HG02938 (cell line): ENCODE results near the gene PANK4.

Experiments
- ATAC-seq: cut with Tn5 transposase; IDR thresholded peaks from one replicate; pipeline ENCODE4 v1.9.1; 2021; ENCODE audit warnings: mild to moderate bottlenecking, moderate library complexity; ENCODE audit not compliant: unreplicated experiment

PANK4 gene

DNA sequence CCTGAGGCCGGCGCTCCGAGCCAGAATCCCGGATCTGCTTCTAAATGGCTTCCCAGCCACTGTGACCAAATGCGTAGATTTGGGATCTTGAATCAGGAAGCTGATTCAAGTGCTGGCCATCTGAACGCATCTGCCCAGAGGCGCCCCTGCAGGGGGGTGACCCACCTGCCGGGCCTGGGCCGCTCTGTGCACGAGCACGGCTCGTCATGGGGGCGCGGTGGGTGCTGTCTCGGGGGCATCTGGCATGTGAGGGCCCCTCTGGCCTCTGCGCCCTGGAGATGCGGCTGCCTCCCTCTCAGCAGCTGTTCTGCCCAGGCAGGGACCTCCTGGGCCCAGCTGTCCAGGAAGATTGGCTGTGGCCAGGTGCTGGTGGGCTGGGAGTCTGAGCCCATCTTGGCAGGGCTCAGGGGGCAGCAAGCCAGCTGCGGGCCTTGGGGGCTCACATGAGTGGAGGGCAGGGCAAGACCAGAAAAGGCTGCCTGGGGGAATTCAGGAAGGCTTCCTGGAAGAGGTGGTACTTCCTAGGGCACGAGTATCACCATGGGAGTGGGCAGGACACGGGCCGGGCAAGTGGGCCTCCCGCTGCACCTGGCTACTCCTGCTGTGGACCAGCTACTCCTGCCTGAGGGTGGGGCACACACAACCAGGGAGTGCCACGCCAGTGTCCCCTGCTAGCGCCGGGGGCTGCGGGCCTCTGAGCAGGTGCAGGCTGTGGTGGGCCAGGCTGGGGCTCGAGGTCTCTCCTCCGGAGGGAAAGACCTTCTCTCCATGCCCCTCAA is 25.2 kb downstream of the PANK4 start:
- no peak for ATAC-seq

DNA sequence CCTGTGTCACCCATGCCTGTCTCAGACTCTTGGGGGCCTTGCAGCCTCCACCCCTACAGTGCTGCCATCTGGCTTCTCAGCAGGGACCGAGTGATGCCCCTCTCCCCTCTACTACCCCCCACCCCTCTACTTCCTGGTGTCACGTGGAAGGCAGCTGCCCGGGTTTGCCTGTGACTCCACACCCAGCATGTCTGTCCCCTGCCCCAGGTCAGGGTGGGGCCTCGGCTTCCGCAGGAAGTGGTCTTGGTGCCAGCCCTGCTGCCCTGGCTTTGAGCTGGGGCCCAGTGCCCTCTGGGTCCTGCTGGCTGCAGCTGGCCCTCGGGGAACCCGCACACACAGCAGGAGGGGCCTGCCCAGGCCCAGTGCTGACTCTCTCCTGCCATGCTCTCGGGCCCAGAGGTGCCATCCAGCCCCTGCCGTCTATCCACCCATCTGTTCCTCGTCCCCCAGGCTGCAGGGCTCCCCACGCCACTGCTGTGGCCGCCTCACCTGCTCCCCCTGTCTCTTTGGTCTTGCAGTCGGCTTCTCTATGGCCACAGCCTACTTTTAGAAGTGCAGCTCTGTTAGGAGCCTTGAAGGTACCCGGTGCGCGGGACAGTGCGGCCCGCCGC is 26.3 kb downstream of the PANK4 start:
- ATAC-seq: no peak

DNA sequence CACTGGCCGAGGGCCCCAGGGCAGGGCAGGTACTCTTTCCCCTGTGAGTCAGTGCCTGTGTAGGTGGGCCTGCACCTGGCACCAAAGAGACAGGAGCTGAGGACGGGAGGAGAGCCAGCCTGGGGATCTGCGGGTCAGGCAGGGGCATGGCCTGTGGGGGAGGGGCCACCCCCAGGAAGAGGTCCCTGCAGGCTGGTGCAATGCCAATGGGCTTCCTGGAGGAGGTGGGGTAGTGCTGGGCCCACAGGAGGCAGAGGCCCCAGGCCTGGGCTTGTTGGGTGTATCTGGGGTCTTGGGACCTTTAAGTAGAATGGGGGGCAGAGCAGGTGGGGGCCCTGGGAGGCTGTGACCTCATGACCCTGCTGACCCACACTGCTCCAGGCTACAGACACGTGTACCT is 27.1 kb downstream of the PANK4 start:
- no peak for ATAC-seq

- no peak for ATAC-seq
These were observed 27.7 kb downstream of the PANK4 start for GRCh38 chr1:2498648-2499047.

GRCh38 chr1:2497891-2498290 is 28.5 kb downstream of the PANK4 start:
- no peak for ATAC-seq

DNA sequence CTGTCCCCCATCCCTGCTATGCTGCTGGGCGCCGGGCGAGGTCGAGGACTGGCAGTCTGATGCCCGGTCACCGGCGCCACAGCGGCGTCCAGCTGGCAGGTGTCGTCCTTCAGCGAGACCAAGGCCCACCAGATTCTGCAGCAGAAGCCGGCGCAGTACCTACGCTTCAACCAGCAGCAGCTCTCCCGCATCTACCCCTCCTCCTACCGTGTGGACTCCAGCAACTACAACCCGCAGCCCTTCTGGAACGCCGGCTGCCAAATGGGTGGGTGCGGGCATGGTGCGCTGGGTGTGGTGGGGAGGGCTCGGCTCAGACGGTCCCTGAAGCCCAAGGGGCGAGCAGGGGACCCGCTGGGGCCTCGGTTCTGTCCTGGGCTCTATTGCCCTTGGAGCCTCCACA is 29.6 kb downstream of the PANK4 start:
- ATAC-seq: no peak

DNA sequence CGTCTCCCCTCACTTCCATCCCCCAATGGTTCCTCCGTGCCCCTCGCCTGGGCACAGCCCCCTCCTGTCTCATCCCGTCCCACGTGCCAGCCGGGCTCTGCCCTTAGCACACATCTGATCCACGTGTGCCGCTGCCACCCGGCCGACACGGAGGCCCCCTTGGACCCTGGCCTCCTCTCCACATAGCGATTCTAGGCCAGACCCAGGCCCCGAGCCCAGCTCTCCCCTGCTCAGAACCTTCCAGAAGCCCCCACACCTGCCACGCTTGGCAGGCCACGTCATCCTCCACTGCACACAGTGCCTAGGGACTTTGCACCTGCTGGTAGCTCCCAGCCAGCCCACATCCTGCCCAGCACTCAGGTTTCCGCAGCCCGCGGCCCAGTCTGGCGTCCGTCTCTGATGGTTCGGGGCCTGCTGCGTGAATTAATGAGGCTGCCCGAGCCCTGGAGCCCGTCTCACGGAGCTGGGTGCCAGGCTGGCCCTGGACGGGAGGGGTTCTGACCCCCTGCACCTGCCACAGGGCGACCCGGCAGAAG is 30.2 kb downstream of the PANK4 start:
- no peak for ATAC-seq

DNA sequence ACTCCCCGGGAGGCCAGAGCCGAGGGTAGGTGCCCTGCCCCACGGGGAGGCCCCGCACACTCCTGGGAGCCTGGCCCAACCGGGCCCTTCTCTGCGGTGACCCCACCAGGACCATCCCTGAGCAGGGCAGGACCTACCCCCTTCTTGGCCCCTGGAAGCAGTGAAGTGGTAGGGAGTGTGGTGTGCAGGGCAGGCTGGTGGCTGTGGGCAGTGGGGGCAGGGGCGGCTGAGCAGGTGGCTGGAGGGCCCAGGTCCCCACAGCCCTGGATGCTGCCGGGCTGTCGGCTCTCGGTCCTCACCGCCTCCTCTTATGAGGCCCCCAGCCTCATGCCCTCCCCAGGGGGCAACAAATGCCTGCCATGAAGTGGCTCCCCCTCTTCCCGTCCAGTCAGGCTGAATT is 30.9 kb downstream of the PANK4 start:
- ATAC-seq: no peak

DNA sequence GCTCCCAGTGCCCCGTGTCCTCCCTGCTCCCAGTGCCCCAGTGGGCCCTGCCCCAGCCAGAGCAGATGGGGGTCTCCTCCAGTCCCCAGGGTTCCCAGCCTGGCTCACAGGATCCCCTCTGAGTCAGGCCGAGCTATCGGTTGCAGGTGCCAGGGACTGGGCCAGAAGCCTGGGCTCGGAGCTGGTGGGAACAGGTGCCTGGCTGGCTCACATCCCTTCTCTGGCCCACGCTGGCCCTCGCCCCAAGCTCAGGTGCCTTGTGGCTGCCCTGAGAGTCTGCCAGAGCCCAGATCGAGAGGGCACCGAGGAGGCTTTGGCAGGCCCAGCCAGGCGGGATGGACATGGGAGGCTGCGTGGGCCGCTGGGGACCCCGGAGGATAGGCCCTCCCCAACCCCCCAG is 31.4 kb downstream of the PANK4 start:
- ATAC-seq: no peak

- ATAC-seq: no peak
These were observed 32.1 kb downstream of the PANK4 start for GRCh38 chr1:2494323-2494693.

DNA sequence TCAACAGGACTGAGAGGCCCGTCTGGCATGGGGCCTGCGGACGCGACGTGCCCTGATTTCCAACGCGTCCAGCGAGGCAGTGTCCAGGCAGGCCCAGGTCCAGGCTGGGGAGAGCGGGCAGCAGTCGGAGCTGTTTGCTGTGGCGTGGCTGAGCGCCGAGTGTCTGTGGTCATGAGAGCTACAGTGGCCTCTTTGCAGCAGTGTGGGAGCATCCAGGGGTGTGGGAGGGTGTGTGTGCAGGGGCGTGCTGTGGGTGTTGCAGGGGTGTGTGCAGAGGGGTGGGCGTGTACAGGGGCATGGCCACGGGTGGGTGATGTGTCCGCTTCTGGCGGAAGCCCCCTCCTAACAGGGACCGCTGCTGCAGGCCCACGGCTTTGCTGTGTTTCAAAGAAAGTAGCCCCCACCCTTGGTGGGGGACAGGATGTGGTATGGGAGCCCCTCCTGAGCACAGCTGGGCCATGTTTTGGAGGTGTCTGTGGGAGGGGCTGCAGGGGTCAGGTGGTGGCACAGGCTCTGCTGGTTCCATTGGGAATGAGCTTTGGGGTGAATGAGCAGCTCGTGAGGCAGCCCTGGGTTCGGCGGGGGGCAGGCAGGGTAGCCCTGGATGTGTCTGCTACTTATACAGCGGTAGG is 32.6 kb downstream of the PANK4 start:
- ATAC-seq: no peak

GRCh38 chr1:2493218-2493617 is 33.2 kb downstream of the PANK4 start:
- no peak for ATAC-seq

DNA sequence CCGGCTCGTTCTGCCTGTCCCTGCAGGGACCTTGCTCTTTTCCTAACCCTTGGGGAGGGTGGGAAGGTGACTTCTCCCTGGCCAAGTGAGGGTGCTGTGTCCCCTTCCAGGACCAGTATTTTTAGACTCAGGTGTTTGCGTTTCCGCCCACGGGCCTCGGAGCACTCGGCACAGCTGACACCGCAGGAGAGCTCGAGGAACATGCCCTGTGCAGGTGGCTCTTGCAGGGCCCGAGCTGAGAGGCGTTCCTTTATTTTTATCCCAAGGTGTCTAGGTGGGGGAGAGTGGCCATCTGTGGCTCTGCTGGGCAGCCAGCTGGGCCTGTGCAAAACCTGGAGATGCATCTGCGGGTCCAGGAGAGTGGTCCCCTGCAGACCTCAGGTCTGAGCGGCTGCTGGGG is 34.3 kb downstream of the PANK4 start:
- ATAC-seq: no peak

DNA sequence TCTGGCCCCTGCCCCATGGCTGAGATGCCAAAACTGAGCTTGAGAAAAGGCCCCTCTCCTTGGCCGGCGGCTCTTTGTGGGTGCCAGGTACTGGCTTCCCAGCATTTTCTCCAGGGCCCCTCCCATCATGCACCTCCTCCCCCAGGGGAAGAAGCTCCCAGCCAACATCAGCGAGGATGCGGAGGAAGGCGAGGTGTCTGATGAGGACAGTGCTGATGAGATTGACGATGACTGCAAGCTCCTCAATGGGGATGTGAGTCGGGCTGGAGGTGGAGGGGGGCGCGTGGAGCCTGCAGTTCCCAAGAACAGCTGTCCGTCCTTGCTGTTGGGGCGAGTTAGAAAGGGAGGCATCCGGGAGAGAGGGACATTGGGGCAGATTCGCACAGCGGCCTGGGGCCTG is 36.8 kb downstream of the PANK4 start:
- no peak for ATAC-seq

DNA sequence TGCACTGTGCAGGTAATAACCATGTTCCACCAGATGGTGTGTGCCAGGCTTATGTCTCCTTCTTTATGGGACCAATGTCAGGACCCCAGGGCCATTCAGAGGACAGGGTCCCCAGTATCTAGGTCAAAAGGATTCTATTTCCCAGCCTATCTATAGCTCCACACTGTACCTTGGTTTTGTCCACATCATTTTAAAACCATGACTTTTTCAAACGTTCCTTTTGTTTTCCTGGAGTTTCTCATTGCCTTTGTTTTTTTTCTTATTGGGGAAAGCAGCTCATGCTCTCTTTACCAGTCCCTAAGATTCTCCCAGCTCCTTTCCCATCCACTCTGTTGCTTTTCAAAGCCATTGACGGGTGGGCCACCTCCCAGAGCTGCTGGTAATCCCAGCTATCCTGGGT is 37.7 kb downstream of the PANK4 start:
- no peak for ATAC-seq

- ATAC-seq: no peak
These were observed 39.8 kb downstream of the PANK4 start for GRCh38 chr1:2486558-2486957.

DNA sequence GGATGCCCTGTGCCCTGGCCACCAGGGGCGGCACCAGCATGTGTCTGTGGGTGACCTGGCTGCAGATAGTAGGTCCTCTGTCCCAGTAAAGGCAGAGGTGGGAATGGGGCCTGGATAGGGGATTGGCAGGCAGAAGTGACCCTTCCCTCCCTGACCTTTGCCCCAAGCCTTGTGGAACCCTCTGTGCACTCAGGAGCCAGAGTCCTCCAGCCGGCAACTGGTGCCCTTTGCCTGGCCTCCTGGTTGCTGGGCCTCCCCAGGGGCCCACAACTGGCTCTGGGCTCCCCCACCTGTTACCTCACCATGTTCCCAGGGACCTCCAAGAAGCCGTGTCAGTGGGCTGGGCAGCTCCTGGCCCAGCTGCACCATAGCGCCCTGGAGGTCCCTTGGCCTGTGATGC is 40.4 kb downstream of the PANK4 start:
- ATAC-seq: no peak

GRCh38 chr1:2483970-2484369 is 42.4 kb downstream of the PANK4 start:
- no peak for ATAC-seq

DNA sequence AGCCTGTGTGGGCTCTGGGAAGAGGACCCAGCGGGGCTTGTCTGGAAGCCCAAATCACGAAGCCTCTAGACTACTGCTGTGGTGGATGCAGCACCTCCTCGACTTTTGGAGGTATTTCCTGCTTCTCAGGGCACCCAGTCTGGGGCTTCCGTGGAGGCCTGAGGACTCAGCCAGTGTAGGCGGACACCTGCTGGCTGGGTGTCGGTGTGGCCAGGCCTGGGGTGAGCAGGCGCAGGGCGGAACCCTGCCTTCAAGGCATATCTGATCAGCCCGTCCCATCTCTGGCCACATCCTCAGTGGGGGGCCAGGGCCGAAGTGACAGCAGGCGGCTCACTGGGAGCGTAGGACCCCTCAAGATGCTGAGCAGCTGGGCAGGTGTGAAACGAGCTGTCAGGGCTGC is 43.4 kb downstream of the PANK4 start:
- ATAC-seq: no peak

DNA sequence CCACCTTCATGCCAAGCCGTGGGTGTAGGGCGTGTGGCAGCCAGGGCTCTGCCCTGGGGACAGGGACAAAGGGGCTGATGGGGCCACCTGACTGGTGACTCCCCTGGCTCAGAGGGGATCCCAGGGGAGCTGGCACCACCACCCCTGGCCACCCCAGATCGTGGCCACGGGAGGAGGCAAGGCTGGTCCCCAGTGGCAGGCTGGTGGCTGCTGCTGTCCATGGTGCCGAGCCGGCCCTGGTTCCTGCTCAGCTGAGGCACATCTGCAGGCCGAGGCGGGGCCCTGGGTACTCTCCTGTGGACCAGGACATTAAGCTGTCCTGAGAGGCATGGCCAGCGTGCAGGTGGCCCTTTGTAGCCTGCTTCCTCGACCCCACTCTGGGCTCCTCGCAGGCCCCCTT is 43.8 kb downstream of the PANK4 start:
- ATAC-seq: no peak

GRCh38 chr1:2481885-2482284 is 44.5 kb downstream of the PANK4 start:
- ATAC-seq: no peak

GRCh38 chr1:2480986-2481364 is 45.4 kb downstream of the PANK4 start:
- ATAC-seq: no peak
